Keratinocyte (primary cell): ENCODE results near the gene VPS41.

ENCODE experiments used
- EZH2 ChIP-seq: IDR thresholded peaks from one replicate; pipeline ENCODE4 v1.6.1; 2012; ENCODE audit warnings: inconsistent platforms, mild to moderate bottlenecking, low read length, moderate library complexity
- TF ChIP-seq, protein P1 (sequence below), 3 experiments: IDR thresholded peaks in 1 of 3; conservative IDR thresholded peaks in 1 of 3; optimal IDR thresholded peaks in 1 of 3; 2 replicates in 2 of 3; 3 replicates in 1 of 3; pipeline versions ENCODE3 to v1.5.1; 2011; ENCODE audit warnings: low read length in 3 of 3, mild to moderate bottlenecking in 3 of 3, moderate library complexity in 2 of 3, control low read depth in 1 of 3, inconsistent platforms in 1 of 3; ENCODE audit not compliant: insufficient read depth in 2 of 3; ENCODE audit errors: extremely low read depth in 1 of 3

DNA sequence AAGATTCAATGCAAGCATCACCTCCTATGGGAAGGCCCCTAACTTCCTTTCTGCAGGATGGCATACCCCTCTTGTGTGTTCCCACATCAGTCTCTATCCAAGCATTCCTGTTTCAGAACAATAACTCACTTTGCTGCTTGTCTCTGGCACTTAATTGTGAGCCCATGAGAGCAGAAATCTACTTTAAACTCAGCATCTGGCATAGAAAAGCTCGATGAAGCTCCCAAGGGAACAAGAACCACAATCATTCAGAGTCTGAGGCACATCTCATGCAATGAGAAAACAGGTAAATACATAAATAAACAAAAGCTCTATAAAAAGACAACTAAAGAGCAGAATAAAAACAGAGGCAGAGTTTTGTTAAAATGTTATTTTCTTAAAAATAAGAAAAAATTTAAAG lies 66.2 kb downstream of the VPS41 start:
- TF ChIP-seq, protein P1, sequence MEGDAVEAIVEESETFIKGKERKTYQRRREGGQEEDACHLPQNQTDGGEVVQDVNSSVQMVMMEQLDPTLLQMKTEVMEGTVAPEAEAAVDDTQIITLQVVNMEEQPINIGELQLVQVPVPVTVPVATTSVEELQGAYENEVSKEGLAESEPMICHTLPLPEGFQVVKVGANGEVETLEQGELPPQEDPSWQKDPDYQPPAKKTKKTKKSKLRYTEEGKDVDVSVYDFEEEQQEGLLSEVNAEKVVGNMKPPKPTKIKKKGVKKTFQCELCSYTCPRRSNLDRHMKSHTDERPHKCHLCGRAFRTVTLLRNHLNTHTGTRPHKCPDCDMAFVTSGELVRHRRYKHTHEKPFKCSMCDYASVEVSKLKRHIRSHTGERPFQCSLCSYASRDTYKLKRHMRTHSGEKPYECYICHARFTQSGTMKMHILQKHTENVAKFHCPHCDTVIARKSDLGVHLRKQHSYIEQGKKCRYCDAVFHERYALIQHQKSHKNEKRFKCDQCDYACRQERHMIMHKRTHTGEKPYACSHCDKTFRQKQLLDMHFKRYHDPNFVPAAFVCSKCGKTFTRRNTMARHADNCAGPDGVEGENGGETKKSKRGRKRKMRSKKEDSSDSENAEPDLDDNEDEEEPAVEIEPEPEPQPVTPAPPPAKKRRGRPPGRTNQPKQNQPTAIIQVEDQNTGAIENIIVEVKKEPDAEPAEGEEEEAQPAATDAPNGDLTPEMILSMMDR (optimal IDR thresholded peaks at IDR 0.05 in 1 of 3, IDR thresholded peaks at IDR 0.05 in 1 of 3, conservative IDR thresholded peaks at IDR 0.05 in 1 of 3; ENCODE audit: extremely low read depth in 1 of 3, insufficient read depth in 2 of 3, low read length in 3 of 3) = no peak
- no peak for TF ChIP-seq EZH2
